Esophagus mucosa (tissue), 1 donor: ENCODE measurements around the gene EP400. TPM values are rescaled to one million over a fixed set of nuclear protein-coding genes. Genes with fewer than 3 reads are reported as not detected.
"Not testable (repeated sequence)": the region's sequence is repeated elsewhere in the genome, so short reads cannot be mapped to it uniquely, and the experiment has no call there.

Source experiments
- ATAC-seq: fragments of 200-7000 bp; cut with Tn5 transposase; one replicate; pipeline ENCODE4 v1.9.1; 2020
- total RNA-seq: library from RNA; stranded (reverse); gene quantifications from one replicate; pipeline ENCODE4 v1.2.4, GENCODE V29; 2023
- donor health status: DM: yes; HTN: yes; CAD: no.

Gene EP400
- total RNA-seq, 1 donor from 2014 or later, result 26.1 TPM

DNA sequence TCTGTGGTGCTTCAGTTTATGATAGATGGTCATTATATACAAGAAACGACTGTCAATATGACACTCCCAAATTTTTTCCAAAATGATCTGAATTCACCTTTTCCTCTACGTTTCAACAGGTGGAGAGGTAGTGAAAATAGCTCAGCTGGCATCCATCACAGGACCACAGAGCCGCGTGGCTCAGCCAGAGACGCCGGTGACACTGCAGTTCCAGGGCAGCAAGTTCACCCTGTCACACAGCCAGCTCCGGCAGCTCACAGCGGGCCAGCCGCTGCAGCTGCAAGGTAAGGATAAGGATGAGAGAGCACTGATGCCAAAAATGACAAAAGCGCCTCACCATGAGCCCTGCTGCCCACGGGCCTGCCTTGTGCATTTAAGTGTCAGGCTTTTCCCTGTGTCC, 73.9 kb downstream of the EP400 start:
- no peak for ATAC-seq

DNA sequence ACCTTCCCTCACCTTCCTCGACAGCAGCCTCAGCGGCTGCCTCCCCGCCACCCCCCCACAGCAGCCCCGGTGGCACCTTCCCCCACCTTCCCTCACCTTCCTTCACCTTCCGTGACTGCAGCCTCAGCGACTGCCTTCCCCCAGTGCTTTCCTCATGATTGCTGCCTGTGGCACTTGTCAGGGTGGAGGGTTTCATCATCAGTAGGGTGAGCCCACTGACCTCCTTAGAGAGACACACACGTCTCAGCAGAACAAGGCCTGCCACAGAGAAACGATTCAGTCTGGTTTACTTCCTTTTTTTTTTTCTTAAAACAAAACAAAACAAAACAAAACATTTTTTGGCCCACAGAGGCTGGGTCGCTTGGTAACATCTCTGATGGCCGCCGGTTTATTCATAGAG, 75.0 kb downstream of the EP400 start:
- no peak for ATAC-seq

DNA sequence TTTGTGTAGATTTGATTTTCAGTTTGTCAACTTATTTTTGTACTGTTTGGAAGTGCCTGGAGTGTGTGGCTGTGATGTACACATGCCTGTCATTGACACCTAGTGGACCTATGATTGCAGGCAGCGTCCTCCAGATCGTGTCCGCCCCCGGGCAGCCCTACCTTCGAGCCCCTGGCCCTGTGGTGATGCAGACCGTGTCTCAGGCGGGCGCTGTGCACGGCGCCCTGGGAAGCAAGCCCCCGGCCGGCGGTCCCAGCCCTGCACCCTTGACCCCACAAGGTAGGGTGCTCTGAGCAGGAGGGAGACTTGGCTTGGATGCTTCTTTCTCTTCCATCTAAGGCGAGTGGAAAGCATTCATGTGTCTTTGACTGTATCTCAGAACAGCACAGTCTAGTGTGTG, 75.8 kb downstream of the EP400 start:
- ATAC-seq, result no peak

DNA sequence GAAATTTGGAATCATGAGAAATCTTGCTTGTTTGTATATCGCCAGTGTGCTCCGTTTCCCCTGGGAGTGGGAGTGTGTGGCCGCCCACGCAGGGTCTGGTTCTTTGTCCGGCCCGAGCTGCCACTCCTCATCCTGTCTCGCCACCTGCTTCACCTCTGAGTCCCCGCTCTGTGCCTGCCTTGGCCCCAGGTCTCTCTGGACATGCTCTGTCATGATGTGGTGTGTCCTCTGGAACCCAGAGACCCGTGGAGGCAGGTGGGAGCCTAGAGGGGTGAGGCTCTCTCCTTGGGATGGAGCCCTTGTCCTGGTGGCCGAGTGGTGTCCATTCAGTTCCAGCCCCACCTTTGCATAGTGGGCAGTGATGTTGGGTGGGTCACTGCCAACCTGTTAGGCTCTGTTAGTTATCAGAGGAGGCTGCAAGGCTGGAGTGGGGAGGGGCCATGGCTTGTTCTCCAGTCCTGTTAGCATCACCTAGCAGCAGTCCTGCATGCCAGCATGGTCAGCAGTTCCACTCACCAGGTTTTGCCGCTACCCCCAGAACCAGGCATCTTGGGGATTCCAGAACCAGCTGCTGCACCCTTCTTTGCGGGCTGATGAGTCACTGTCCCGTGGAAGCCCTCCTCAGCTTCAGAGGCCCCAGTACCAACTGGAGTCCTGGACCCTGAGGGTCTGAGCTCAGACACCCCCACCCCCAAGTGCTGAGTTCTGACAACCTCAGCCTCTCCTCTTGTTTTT, 76.5 kb downstream of the EP400 start:
- no peak for ATAC-seq

DNA sequence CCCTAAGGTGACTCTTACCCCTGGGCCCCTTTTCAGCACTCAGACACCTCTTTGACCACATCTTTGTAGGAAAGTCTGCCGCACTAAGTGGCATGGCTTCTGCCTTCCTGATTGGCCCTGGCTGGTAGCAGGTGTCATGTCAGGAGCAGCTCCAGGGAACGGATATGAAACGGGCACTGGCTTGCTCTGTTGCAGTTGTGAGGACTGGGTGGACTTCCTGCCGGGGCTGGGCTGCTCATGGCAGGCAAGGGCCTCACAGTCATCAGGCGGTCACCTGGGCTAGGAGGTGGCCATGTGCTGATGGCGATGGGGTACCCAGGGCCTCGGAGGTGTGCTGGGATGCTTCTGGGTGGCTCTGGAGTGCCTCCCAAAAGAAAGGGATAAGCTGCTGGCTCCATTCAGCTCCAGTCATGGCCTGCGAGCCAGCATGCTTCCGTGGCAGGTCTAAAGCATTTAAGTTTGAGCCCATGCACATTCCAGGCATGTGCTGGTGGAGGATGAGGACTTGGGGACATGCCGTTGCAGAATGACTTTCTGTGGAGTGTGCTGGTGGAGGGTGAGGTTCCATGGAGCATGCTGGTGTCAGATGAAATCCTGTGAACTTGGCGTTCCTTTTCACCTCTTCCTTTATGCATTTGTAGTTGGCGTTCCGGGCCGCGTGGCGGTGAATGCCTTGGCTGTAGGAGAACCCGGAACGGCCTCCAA, 77.2 kb downstream of the EP400 start:
- ATAC-seq, result no peak

DNA sequence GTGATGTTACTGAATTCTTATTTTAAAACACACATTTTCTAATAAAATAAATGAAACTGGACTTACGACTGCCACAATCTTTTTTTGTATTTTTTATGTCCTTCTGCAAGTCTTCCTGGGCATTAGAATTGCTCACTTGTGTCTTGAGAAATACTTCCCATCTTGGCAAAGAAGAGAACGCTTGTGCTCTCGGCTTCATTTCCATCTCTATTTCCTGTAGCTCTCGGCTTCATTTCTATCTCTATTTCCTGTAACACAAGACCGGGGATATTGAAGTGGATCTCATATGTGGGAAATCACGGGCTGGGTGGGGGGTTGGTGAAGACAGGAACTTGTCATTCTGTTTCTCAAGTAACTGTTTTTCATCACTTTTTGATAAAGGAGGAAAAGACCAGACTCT, 77.9 kb downstream of the EP400 start:
- no peak for ATAC-seq

DNA sequence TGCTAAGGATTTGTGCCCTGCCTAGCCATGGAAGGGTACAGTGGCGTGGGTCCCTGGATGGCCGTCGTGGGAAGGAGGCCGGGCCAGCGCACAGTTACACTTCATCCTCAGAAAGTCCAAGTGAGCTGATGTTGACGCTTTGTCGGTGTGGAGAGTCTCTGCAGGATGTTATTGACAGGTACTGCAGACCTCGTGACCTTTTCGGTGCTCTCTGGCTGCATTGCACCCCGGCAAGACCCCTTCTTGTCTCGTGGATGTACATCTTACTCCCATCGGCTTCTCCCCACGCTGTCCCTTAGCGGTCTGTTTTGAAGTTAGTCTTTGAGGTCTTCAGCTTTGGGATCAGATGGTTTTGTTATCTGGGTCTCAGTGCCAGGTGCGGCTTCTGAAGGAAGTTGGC, 78.4 kb downstream of the EP400 start:
- ATAC-seq, result no peak

DNA sequence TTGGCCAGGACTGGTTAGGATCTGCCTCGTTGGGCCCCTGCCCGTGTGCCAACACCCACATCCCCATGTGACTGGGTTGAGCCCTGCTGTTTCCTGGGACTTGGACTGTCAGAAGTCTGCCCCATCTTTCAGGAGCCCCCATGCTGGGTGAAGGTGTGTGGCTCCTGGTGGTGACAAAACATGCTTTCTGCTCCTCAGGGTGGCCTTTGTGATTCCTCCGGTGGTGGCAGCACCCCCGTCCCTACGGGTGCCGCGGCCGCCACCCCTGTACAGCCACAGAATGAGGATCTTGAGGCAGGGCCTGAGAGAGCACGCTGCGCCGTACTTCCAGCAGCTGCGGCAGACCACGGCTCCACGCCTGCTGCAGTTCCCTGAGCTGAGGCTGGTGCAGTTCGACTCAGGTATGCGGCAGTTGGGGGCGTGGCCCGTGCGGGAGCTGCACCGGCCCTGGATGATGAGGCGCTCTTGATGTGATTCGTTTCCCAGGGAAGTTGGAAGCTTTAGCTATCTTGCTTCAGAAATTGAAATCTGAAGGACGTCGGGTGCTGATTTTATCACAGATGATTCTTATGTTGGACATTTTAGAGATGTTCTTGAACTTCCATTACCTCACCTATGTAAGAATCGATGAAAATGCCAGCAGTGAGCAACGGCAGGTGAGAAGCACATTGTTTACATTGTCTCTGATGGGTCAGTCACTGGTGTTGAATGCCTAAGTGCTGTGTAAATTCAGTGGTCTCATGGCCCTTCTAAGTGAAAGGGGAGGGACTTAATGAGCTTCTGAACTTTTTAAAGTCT, 80.0 kb downstream of the EP400 start:
- no peak for ATAC-seq

DNA sequence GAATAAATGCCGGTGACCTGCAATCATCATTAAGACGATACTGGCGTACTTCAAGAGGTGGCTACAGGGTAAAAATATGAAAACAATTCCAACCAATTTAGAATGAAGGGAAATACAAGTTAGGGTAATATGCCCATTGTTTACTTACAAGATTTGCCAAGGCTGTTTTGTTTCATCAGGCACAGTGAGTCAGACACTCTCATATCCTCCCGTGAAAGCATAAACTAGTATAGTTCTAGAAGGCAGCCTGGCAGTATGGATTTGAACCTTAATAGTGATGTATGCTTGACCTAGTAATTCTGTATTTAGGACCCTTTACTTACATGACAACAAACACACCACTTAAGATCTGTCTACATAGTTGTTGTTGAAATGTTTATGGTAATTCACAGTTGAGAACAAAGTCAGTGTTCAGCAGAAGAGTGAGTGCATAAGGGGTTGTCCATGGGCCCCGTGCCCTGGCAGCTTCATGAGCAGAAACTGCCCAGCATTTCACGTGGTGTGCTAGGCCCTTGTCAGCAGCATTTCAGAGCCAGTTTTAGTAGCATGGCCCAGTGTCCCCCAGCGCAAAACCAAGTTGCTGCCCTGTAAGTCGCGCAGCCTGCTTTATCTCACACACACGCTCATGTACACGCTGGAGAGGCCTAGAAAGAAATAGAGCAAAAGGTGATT, 80.8 kb downstream of the EP400 start:
- ATAC-seq, result no peak

DNA sequence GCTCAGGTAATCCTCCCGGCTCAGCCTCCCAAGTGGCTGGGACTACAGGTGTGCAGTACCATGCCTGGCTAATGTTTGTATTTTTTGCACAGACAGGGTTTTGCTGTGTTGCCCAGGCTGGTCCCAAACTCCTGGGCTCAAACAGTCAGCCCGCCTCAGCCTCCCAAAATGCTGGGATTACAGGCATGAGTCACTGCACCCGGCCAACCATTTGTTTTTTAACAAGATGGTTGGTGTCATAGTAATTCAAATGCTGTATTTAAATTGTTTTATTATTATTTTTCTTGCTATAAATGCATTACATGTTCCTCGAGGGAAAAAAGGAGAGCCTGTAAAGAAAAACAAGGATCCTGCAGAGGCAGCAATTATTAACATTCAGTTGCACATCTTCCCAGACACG, 83.9 kb downstream of the EP400 start:
- no peak for ATAC-seq

DNA sequence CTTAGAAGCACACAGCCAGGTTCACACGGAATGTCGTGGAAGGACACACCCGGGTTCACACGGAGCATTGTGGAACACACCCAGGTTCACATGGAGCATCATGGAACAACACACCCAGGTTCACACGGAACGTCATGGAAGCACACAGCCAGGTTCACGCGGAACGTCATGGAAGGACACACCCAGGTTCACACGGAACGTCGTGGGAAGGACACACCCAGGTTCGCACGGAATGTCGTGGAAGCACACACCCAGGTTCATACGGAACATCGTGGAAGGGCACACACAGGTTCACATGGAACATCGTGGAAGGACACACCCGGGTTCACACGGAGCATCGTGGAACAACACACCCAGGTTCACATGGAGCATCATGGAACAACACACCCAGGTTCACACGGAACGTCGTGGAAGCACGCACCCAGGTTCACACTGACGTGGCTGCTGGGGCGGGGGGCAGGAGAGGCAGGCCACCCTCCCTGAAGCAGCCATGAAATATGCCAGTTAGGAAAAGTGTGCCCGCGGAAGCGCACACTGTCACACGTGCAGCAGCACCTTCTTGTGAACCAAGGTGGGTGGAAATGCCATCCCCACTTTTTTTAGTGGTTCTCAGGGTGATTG, 86.4 kb downstream of the EP400 start:
- ATAC-seq, result no peak

DNA sequence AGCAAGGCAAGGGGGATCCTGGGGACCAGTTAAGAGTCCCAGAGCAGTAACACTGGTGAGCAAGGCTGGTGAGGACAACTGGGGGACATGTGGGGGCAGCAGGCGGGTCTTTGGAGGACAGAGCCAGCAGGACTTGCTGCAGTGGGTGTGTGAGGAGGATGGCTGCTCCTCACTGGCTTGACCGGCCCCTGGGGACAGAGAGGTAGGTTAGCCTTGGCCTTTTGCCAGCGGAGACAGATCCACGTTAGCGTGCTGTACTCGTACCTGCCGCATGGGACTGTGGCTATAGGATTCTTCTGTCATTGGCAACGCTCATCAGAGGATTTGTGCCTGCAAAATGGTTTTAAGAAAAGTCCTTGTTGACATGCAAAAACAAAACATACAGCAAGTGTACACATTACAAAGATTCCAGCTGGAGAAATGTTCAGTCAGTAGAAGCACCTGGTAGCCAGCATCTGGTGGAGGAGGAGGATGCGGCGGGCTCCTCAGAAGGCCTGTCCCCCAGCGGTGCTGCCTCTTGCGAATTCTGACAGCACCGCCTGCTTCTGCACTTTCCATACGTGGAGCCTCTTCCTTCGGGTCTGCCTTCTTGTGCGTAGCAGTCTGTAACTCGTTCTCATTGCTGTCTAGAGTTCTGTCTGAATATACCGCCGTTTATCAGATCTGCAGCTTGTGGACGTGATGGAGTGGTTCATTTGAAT, 91.3 kb downstream of the EP400 start:
- no peak for ATAC-seq

DNA sequence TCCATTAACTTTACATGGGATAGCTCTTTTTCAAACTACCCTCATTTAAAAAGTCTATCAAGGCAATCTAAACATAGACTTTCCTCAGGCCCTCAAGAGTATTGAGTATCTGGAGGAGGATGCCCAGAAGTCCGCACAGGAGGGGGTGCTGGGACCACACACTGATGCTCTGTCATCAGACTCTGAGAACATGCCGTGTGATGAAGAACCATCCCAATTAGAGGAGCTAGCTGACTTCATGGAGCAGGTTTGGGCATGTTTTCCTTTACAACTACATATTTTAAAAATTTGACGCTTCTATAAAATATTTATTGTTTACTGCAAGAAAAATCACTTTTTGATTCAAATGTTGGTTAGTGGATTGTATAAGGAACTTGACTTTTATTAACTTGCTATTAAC, 93.5 kb downstream of the EP400 start:
- ATAC-seq, result no peak

DNA sequence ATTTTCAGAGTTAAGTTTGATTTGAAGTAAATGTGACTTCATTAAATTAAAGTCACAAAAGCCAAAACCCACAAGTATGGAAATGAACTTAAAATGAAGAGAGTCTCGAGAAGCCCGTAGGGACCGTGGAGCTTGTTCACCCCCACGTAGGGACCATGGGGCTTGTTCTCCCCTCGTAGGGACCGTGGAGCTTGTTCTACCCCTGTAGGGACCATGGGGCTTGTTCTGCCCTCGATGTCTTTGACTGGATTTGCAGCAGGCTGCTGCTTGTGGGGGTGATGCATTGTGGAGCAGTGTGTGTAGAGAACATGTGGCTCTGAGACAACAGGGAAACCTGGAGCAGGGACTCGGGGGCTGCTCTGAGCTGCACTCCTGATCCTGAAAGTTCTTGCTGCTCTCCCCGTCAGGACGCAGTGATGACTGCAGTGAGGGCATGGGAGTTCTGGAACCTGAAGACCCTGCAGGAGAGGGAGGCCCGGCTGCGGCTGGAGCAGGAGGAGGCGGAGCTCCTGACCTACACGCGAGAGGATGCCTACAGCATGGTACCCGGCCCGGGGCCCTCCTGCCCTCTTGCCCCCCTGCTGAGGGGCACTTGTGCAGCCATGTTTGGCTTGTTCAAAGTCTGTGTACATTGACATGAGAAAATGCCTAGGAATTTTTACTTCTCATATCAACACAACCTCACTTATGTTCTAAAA, 94.2 kb downstream of the EP400 start:
- ATAC-seq, result no peak

DNA sequence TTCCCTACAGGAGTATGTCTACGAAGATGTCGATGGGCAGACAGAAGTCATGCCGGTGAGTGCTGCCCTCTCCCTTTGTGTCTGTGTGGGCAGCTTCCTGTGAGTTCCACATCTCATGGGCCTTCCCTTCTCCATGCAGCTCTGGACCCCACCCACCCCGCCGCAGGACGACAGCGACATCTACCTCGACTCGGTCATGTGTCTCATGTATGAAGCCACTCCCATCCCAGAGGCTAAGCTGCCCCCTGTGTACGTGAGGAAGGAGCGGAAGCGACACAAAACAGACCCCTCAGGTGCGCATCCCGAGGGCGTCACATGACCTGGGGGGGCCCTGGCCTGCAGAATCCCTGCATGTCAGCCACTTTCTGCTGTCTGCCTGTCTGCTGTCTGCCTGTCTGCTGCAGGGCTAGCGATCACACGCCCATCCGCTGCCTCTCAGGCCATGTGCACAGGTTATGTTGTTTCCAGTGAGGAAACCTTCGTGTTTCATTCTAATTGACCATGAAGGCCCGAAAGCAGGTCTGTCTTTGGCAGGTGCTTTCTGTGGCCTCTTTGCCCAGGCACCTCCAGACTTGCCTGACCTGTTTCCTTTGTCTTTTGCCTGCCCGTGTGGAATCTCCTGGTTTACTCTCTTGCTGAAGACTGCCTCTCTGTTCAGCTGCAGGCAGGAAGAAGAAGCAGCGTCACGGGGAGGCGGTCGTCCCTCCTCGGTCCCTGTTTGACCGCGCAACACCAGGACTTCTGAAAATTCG, 95.1 kb downstream of the EP400 start:
- ATAC-seq, result peak; percentile 59

DNA sequence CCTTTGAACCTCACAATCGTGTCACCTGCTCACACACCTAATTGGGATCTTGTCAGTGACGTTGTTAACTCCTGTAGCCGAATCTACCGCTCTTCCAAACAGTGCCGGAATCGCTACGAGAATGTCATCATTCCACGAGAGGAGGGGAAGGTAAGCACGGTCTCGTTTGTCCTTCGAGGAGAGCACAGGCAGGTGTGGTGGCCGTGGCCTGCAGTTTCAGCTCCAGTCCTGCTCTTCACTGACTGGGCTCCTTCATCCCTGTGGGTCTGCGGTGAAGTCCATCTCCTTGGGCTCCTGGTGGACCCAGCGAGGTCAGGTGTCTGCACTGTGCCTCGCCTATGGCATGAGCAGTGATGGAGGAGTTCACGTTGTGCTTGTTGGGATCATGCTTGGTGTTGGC, 96.0 kb downstream of the EP400 start:
- no peak for ATAC-seq

DNA sequence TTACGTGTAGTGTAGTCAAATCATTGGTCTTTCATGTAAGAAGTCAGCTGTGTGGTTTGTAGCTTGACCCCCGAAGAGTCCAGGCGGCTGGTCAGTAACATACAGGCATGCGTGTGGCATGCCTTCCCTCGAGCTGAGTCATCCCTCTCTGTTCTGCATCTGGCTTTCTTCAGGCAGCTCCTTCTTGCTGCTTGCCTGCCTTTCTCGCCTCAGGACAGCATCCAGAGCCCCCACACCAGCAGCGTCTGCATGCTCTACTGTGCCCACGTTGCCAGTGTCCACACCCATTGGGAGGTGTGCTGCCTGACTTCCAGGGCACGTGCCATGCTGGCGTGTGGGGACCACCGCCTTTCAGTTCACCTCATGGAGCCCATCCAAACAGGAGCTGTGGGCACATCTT, 96.8 kb downstream of the EP400 start:
- no peak for ATAC-seq

DNA sequence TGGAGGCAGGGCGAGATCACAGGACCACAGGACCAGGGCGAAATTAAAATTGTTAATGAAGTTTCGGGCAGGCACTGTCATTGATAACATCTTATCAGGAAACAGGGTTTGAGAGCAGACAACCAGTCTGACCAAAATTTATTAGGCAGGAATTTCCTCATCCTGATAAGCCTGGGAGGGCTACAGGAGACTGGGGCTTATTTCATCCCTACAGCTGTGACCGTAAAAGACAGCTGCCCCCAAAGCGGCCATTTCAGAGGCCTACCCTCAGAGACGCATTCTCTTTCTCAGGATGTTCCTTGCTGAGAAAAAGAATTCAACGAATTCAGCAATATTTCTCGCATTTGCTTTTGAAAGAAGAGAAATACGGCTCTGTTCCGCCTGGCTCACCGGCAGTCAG, 97.9 kb downstream of the EP400 start:
- ATAC-seq, result not testable (repeated sequence)

DNA sequence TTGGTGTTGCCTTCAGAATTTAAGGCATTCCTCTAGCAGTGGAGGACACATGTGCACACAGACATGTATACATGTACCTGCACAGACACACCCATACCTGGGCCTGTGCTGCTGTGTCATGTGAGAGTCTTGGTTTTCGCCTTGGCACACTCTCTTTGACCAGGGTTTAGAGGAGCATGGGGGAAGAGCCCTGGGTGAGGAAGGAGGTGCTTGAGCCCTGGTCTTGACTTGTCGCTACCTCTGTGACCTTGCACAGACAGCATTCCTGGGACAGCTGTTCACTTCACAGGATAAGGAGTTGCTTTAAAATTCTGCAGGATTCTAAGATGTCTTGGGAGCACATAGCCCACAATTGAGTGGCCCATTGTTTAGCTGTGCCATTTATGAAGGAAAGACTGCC, 99.7 kb downstream of the EP400 start:
- ATAC-seq, result no peak

DNA sequence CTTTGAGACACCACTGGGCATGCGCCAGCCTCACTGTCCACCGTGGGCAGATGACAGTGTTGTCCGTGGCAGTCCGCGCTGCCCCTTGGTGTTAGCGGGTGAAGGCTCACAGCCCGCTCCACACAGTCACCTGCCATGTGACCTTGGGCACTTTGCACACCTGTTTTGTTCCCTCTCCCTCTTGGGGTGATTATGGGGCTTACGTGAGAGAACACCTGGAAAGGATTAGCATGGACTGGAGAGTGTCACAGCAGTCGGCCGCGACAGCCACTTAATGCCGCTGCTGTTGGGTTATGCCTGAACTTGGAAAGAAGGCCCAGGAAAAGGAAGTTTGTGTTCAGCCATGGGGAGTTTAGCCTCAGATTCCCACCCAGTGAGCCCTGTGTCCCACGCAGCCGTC, 100.1 kb downstream of the EP400 start:
- ATAC-seq, result no peak

DNA sequence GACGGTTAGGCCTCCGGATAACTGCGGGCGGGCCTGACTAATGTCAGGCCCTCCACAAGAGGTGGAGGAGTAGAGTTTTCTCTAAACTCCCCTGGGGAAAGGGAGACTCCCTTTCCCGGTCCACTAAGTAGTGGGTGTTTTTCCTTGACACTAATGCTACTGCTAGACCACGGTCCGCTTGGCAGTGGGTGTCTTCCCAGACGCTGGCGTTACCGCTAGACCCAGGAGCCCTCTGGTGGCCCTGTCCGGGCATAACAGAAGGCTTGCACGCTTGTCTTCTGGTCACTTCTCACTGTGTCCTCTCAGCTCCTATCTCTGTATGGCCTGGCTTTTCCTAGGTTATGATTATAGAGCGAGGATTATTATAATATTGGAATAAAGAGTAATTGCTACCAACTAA, 102.0 kb downstream of the EP400 start:
- ATAC-seq, result not testable (repeated sequence)
